RPMI7951 (cell line): ENCODE measurements around the gene KIF23. TPM values are rescaled to one million over a fixed set of nuclear protein-coding genes. Genes with fewer than 3 reads are reported as not detected.

Source experiments
- DNase-seq: peaks from one replicate; pipeline ENCODE4 v3.0.0-alpha.2; 2012; ENCODE audit warnings: low read depth
- total RNA-seq: library from RNA; depleted of rRNA; stranded (reverse); fragments of >200 nt; shearing (Covaris generic); gene quantifications from 2 replicates; pipeline ENCODE4 v1.2.3, GENCODE V29; 2014

KIF23 gene
- total RNA-seq, 1 experiment from 2014 or later, result 151 TPM

DNA sequence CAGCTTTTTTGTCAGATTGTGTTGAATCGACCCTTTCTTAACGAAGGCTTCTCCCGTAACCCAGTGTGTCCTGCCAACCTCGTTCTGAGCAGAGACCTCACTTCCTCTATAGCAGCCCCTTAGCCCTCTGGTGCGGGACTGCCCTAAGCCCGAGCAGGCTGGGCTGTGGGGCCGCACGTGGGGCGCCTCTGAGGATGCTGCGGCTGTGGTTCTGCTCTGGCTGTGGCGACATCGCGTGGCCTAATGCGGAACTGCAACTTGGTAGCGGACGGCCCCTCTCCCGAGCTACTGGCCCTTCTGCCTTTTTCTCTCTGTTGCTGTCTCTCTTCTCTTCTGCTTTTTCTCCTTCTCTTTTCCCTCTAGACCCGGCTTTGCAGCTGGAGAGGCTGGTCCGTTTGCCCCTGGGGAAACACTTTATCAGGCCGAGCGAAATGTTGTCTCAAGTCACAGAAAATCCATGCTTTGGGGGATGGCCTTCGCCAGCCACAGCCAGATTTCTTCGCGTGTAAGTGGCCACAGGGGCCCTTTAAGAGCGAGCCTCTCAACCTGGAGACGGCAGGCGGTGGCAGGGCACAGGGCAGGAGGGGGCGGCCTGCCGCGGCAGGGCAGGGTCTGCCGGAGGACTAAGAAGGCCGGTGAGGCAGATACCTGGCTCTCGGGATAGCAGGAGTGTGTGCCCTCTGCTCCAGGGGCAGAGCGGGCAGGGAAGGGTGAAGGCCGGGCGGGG, 19.4 kb upstream of the KIF23 start:
- peak; percentile 73 for DNase-seq

DNA sequence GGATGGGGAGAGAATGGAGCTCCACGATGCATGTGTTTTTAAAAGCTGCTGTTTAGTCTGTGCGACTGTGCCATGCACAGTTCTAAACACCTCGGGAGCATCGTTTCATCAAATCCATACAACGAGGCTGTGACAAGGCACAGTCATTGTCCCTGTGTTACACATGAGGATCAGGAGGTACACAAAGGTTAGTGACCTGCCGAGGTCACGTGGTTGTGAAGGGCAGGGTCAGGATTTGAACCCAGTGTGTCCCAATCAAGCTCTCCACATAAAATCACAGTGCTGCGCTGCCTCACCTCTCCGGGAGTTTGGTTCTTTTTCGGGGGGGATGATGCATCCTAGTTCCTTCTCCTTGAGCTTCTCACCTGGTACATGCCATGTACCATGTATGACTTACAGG, 18.7 kb upstream of the KIF23 start:
- no peak for DNase-seq

DNA sequence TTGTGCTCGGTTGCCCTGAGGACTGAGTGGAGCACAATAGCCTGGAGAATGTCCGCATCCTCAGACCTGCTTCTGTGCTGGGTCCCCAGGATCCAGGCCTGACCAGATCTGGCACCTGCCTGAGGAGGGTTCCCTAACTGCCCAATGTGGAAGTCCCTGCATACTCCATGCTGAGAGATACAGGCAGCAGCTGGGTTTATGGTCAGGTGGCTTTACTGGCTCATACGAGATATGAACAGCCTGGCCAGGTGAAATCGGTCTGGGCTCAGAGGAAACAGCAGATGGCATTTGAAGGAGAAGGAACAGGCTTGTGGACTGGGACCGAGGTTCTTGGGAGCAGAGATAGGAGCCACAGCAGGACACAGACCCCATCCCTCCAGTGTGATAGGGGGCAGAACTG, 18.2 kb upstream of the KIF23 start:
- DNase-seq, result no peak

DNA sequence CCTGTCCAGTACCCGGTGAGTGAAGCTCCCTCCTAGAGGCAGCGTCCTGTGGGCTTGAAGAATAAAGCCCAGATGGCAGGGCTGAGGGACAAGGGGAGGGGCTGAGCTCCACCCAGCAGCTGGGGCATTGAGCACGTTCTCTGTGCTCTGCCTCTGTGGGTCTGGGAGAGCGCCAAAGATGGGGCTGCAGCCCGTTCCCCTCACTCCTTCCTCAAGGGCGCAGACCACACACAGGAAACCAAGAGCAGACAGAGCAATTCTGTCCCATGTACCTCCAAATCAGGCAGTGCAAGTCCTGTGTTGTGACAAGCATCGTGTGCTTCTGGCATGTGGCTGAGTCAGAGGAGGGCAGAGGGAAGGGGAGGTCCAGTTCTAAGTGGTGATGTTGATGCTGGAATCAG, 15.7 kb upstream of the KIF23 start:
- DNase-seq, result peak; percentile 67

DNA sequence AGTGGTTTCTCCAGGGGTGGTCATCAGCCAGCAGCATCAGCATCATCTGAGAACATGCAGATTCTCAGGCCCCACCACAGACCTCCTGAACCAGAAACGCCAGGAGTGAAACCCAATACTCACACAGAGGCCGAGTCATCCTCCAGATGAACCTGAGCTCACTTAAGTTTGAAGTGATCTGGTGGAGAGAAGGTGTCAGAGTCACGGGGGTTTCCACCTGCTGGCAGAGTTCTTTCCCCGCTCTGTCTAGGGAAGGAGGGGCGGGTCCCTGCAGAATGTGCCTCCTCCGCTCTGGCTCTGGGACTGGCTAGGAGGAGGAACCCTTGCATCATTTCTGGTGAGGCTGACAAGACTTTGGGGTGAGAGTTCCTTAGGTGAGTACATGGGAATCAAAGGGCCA, 13.3 kb upstream of the KIF23 start:
- no peak for DNase-seq

DNA sequence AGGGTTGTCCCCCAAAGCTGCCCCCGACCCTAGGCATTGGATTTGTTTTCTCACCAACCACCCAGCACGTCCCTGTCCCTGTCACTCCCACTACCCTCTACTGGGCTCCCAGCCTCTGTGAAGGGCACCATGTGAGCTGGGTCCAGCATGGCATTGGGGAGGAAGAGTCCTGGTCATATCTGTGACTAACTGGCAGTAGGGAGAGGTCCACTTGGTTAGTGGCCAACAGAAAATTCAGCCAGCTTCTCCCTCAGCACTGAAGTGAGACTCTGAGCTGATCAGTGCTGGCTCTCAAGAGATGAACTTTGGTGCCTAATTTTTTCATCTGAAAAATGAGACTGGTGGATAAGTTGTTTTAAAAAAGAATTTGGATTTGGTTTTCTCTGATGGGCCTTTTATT, 11.3 kb upstream of the KIF23 start:
- peak; percentile 60 for DNase-seq

DNA sequence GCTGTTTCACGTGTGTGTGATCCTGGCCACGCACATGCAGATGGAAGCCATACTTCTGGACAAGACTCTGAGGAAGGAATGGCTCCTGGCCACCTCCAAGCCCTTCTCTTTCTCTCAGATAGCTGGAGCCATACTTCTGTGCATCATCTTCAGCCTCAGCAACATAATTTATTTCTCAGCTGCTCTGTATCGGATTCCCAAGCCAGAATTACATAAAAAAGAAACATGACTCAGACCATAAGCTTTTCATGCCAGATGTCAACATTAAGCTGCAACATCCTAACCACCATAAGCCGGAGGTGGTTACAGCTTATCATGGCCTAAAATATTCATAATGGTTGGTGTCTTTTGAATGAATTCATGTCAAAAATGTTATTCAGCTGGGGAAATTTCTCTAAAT, 10.6 kb upstream of the KIF23 start:
- peak; percentile 93 for DNase-seq

DNA sequence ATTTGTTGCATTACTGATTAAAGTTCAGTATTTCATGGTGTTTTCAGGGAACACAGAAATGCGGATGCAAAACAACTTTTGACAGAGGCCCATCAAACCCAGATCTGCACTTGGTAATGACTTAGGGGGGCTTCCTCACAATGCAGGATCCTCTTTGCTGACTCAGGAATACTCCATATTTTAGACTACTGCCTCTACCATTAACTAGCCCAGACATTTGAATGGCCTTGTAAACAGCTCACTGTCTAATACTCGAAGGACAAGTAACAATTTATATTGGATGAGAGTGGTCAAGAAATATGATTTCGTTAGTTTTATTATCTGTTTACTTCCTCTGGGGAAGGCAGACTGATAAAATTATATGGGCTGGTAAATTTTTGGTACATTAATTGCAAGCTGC, 9.0 kb upstream of the KIF23 start:
- DNase-seq, result no peak

DNA sequence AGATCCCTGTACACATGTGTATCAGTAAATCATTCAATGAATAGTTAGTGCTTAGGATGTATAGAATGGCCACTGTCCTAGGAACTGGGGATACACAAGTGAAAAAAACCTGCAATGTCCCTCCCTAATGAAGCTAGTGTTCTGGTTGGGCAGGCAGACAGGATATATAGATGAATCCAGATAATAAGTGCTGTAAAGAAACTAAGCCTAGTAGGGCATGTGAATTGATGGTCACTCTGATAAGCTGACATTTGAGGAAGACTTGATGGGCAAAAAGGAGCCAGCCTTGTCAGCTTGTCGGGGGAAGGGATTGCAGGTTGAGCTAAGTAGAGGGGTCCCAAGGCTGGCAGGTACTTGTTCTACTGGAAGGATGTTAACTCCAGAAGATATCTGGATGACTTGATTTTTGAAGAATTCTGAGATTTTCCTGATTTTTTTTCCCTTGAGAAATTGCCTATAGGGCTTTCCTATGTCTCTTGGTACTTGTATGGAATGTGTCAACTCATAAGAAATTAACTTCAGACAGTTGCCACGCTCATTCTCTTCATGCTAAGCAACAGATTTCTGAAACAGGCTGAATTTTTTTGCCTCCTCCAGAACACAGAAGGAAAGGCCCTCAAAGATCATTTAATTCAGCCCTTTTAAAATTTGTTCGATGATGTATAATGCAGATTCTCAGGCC, 6.3 kb upstream of the KIF23 start:
- no peak for DNase-seq

DNA sequence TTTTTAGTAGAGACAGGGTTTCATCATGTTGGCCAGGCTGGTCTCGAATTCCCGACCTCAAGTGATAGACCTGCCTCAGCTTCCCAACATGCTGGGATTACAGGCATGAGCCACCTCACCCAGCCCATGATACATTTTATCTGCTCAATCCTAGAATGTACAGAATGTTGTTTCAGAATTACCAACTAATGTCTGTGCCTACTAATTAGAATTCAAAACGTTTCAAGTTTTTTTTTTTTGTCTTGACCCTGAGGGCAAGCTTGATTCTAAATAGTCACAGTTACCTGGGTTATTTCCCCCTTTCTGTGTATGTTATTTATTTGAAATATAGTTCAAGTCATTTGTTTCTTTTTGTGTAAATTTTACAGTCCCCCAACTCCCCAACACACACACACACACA, 5.3 kb upstream of the KIF23 start:
- DNase-seq, result no peak

DNA sequence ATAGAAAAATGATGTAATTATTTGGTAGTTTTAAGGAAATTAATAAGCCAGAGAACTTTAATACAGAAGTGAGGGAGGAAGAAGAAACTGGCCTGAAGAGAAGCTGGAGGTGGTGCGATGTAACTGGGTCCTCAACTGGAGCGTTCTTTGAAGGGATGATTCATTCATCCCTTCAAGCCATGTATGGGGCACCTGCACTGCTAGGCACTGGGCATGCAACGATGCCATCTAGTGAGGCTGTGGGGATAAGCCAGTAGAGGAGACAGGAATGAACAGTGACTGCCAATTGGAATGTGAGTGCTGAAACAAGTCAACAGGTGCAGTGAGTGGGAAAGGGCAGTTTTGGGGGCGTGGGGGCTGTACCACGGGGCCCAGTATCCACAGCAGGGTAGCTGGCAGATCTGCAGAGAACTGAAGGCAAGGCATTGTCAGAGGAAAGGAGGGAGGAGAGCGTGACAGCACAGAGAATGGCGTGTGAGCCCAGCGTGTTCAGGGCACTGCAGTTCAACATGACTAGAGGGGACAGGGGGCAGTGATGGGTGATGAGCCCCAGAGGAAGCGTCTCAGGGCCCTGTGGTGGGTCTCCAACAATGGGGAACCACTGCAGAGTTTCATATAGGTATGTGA, 3.8 kb upstream of the KIF23 start:
- DNase-seq, result peak; percentile 83

DNA sequence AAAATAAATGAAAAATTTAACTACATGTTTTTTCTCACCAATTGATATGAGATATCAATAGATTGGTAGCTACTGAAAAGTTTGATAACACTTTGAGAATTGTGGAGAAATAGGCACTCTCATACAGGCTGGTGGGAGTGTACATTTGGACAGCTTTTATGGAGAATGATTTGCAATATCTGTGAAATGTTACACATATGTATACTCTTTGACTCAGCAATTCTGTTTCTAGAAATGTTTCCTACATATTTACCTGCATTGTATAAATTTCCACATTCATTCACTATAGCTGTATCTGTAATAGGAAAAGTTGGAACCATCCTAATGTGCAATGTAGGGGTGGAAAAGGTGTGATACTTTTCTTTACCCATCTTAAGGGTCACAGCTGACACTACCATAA, 1.9 kb upstream of the KIF23 start:
- no peak for DNase-seq

DNA sequence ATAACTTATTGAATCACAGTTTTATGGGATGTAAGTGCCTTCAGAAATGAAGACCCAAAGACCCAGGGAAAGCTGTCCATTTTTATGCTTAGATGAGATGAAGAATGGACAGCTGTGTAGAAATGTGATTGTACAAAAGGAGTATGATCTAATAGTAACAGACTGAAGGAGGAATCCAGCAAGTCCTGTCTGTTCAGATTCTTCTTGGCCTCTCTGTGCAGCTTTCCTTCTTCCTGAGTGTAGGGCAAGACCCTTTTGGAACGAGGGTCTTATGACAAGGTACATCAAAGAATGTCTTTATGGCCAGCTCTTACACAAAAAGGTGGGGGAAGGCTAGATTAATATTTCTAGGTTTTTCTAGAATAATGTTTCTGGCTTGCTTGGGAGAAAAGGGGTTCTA, 1.4 kb upstream of the KIF23 start:
- no peak for DNase-seq

DNA sequence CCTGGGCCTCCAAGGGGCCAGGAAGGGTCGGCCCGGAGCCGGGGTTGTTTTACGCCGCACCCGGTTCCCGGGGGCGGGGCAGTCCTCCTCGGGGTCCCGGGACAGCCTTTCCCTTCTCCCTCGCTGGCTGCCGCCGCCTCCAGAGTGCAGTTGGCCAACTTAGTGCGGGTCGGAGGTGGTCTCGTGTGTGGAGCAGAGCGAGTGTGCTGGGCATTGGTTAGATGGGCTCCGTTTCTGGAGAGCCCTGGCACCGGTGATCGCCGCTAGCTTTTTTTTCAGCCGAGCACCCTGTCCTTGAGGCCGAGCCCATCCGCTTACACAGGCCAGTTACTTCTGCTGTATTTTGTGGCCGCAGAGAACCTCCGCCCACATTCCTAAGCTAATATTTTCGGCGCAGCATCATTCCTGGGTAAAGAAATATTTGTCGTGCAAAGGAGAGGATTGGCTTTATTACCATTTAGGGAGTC, 585 bp downstream of the KIF23 start:
- DNase-seq, result peak; percentile 93

DNA sequence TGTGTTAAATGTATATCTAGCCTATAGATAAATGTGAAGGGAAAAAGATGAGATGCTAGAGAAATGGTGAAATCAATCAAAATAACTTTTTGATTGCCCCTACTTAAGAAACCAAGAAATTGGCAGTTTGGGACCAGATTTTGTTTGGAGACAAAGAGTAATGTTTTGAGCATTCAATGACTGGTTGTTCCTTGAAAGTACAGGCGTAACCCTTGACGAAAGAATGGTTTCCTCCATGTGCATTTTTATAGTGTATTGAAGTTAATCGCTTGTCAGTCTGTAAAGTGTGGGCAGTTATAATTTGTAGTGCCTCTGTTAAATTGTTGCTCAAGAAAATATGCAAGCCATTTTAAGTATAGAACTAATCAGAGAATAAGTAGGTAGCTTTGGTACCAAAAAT, 1.2 kb downstream of the KIF23 start:
- peak; percentile 29 for DNase-seq

DNA sequence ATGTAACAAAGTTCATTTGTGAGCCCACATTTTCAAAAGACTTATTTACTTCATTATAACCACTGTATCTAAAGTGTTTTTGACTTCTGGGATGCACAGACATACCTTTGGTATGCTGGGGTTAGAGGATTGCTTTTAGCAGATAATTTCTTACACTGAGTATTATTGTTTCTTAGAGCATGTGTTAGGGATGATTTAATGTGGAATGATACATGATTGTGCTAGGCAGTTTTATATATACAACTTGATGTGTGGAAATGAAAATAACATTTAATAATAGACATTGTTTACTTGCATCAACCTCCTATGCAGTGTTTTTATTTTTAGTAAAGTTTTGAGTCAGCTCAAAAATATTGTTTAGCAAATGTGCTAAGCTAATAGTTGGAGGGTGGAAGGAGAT, 3.4 kb downstream of the KIF23 start:
- no peak for DNase-seq

DNA sequence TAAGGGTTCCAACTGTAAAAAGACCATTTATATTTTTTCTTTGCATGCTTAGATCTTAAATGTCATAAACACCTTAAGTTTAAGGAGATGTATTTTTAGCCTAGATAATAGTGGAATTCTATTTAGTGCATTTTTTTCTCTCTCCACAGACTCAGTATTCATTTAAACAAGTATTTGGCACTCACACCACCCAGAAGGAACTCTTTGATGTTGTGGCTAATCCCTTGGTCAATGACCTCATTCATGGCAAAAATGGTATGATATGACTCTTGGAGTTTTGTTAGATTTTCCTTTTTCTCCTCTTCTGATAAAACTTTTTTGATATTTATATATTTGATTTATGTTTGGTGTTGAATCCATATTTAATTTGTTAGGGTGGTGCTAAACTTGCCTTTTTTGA, 7.3 kb downstream of the KIF23 start:
- peak; percentile 72 for DNase-seq

DNA sequence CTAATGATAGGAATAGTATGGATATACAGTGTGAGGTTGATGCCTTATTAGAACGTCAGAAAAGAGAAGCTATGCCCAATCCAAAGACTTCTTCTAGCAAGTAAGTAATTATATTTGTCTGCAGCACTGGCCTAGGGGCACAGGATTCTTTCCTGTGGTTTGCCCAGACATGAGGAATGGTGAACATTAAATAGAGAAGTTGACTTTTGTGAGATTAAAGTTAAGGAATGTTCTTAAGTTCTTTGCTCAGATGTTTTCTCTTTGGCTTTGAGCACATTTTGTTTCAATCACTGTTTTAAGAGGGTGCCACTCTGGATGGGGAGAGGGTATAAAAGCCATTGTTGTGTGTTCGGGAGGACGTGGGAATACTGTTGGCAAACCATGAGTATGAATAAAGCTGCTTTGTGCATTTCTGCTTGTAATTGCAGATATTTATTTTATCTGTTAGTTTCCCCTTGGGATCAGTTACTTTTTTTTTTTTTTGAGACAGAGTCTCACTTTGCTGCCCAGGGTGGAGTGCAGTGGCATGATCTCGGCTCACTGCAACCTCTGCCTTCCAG, 8.3 kb downstream of the KIF23 start:
- DNase-seq, result peak; percentile 78

DNA sequence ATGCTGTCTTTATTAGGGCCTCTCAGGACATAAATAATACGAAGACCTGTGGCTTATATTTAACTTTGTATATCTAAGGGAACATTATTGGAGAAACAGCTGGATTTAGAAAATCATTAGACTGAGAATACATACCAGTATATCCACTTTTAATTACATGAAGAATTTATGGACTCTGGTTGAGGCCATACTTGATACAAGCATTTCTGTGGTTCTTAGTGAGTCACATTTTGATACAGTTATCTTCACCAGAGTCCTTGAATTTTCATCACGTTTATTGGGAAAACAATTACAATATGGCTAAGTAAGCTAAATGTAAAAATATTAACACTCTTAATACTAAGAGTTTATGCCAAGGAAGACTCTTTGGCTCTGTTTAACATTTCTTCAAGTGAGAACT, 9.9 kb downstream of the KIF23 start:
- no peak for DNase-seq

DNA sequence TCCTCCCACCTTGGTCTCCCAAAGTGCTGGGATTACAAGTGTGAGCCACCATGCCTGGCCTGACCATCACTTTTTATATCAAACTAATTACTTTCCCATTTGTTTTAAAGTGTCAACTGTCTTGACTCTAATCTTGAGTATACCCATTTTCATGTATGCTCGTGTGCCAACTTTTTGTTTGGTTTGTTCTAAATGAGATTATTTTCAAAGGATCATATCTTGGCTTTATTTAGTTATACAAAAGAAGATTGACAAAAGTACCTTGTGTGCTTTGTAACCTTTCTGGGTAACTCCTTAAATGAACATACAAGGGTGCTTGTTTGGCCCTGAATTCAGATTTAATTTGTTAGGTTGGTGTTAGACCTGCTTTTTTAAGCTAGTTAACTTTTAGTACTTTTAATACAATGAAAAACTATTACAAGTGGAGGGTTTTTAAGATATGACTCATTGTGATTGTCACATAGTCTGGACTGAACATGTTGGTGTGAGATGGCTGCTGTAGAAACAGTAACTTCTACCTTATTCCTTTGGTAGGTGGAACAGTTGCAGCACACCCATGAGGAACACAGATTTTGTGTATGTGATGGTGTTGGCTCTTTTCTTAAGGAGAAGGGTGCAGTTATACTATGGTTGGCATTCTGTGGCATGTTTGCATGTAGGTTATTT, 10.7 kb downstream of the KIF23 start:
- no peak for DNase-seq

DNA sequence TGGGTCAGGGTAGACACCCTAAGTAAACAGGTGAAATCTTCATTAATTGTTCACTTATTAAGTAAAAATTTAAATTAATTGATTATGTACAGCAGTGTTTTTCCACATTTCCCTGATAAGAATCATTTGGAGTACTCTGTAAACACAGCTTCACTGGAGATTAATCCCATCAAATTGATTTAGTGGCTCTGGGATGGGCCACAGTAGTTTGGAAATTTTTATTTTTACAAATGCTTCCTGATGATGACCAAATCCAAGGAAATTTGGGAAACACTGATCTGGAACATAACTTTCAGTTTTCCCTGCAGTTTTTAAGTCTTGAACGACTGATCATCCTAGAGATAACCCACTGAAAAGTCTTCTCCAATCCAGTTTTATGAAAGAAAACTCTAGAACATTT, 19.7 kb downstream of the KIF23 start:
- DNase-seq, result no peak

DNA sequence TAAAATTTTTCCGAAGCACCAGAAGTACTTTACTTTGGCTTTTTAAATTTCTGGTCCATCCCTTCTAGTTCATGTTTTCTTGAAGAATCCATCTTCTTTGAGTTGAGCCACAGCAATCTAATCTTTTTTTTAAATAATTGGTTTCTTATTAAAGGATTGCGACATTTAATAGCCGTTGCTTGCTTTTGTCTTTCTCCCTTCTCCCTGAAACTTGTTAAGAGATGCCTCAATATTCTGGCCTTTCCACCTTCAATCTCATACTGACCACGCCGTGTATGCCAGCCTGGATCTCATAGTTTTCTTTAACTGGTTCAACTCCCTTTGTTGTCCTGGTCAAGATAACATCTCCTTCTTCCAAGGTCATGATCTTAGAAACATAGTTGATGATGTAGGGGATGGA, 20.1 kb downstream of the KIF23 start:
- DNase-seq, result no peak
